HG03039 (cell line): ENCODE measurements around the gene CASTOR2.
"Not testable (repeated sequence)": the region's sequence is repeated elsewhere in the genome, so short reads cannot be mapped to it uniquely, and the experiment has no call there.

ENCODE experiments used
- ATAC-seq: cut with Tn5 transposase; IDR thresholded peaks from one replicate; pipeline ENCODE4 v1.9.1; 2021; ENCODE audit warnings: mild to moderate bottlenecking, moderate library complexity; ENCODE audit not compliant: unreplicated experiment

Gene CASTOR2

GRCh38 chr7:74964511-74965119 is at the start of gene CASTOR2:
CASTOR2 (plus strand) TSS chr7:74964705; CDS start chr7:74964986, 281 bp downstream.
- ATAC-seq: peak; percentile 93

GRCh38 chr7:74922321-74922890 is 42.1 kb upstream of the CASTOR2 start:
- not testable (repeated sequence) for ATAC-seq

GRCh38 chr7:74923644-74924043 is 40.9 kb upstream of the CASTOR2 start:
- ATAC-seq: not testable (repeated sequence)

- ATAC-seq: not testable (repeated sequence)
Measured at GRCh38 chr7:74926968-74927367, 37.5 kb upstream of the CASTOR2 start.

GRCh38 chr7:74931563-74932328 is 32.8 kb upstream of the CASTOR2 start:
- not testable (repeated sequence) for ATAC-seq

- not testable (repeated sequence) for ATAC-seq
Measured at GRCh38 chr7:74939429-74939828, 25.1 kb upstream of the CASTOR2 start.

- ATAC-seq: not testable (repeated sequence)
Measured at GRCh38 chr7:74941302-74942069, 23.0 kb upstream of the CASTOR2 start.

- ATAC-seq: not testable (repeated sequence)
Measured at GRCh38 chr7:74943923-74944322, 20.6 kb upstream of the CASTOR2 start.

- ATAC-seq: not testable (repeated sequence)
Measured at GRCh38 chr7:74947741-74948140, 16.8 kb upstream of the CASTOR2 start.

GRCh38 chr7:74953774-74954173 is 10.7 kb upstream of the CASTOR2 start:
- not testable (repeated sequence) for ATAC-seq

- not testable (repeated sequence) for ATAC-seq
Measured at GRCh38 chr7:74958328-74958727, 6.2 kb upstream of the CASTOR2 start.

GRCh38 chr7:74963704-74964510 is 598 bp upstream of the CASTOR2 start:
- ATAC-seq: not testable (repeated sequence)

GRCh38 chr7:74966208-74966854 is 1.8 kb downstream of the CASTOR2 start:
- not testable (repeated sequence) for ATAC-seq

- ATAC-seq: not testable (repeated sequence)
Measured at GRCh38 chr7:74966909-74967308, 2.4 kb downstream of the CASTOR2 start.

GRCh38 chr7:74971431-74971830 is 6.9 kb downstream of the CASTOR2 start:
- not testable (repeated sequence) for ATAC-seq

- ATAC-seq: not testable (repeated sequence)
Measured at GRCh38 chr7:74972377-74972776, 7.9 kb downstream of the CASTOR2 start.

- ATAC-seq: not testable (repeated sequence)
Measured at GRCh38 chr7:74975959-74976358, 11.5 kb downstream of the CASTOR2 start.

- not testable (repeated sequence) for ATAC-seq
Measured at GRCh38 chr7:74977523-74977922, 13.0 kb downstream of the CASTOR2 start.

- not testable (repeated sequence) for ATAC-seq
Measured at GRCh38 chr7:74988436-74988835, 23.9 kb downstream of the CASTOR2 start.

GRCh38 chr7:74993121-74993520 is 28.6 kb downstream of the CASTOR2 start:
- ATAC-seq: no peak
